ENCODE measurements around the gene IL1RAPL1.

IL1RAPL1 gene

DNA sequence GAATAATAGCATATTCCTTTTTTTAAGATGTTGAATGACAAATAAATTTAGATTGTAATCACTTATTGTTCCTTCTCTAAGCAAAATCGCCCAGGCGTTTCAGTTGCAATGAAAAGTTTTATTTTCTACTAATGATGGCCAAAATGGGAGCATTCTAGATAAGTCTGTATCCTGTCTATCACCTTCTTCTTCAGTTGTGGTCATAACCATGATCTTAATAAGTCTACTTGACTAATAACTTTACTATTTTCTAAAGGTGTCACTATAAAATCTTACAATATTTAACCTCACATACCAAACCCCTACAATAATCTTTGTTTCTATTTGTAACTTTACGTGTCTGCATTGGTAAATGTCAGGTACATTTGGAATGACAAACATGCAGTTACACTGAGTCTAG, 904.4 kb downstream of the IL1RAPL1 start:
- no peak overlapping the region for H3K4me3 ChIP-seq (ENCODE audit: low read depth, low read length)
- no peak for DNase-seq (ENCODE audit: low read depth)
- TF ChIP-seq CTCF (IDR thresholded peaks at IDR 0.05; ENCODE audit: low read depth, low read length) (no peak), MAX (IDR thresholded peaks at IDR 0.05; ENCODE audit: low read depth, low read length) (no peak), POLR2A (IDR thresholded peaks at IDR 0.05; ENCODE audit: extremely low read depth, insufficient read length) (no peak), MYC (IDR thresholded peaks at IDR 0.05; ENCODE audit: low read depth, low read length) (no peak)

DNA sequence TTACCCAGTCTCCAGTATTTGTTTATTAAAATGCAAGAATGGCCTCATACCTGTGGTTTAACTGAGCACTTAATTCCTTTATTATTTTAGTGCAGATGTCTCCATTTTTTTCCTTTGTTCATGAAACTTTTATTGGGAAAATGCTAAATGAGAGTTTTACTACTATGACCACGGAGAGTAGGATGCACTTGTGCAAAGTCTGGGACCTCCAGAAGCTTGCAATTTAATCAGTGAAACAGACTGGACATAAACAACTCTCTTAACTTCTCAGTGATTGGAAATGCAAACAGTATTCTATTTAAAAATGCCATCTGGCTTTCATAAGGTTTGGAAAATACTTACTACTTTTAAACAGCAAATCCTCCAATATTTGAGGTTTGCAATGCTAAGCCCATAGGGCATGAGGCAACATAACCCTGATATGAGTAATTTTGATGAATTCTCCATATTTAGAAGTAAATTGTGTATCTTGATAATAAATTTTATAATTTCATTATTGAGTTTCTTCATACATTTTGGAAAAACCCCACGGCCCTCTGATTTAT, 909.5 kb downstream of the IL1RAPL1 start:
- TF ChIP-seq MYC (IDR thresholded peaks at IDR 0.05; ENCODE audit: low read depth, low read length) (no peak), MAX (IDR thresholded peaks at IDR 0.05; ENCODE audit: low read depth, low read length) (no peak), CTCF (IDR thresholded peaks at IDR 0.05; ENCODE audit: low read depth, low read length) (no peak), POLR2A (IDR thresholded peaks at IDR 0.05; ENCODE audit: extremely low read depth, insufficient read length) (no peak)
- no peak for DNase-seq (ENCODE audit: low read depth)
- no peak overlapping the region for H3K4me3 ChIP-seq (ENCODE audit: low read depth, low read length)

- DNase-seq (ENCODE audit: low read depth): no peak
- H3K4me3 ChIP-seq (ENCODE audit: low read depth, low read length): no peak overlapping the region
- TF ChIP-seq CTCF (IDR thresholded peaks at IDR 0.05; ENCODE audit: low read depth, low read length) (no peak), POLR2A (IDR thresholded peaks at IDR 0.05; ENCODE audit: extremely low read depth, insufficient read length) (no peak), MYC (IDR thresholded peaks at IDR 0.05; ENCODE audit: low read depth, low read length) (no peak), MAX (IDR thresholded peaks at IDR 0.05; ENCODE audit: low read depth, low read length) (no peak)
Observed at GRCh38 chrX:29506729-29507128, 919.5 kb downstream of the IL1RAPL1 start.

DNA sequence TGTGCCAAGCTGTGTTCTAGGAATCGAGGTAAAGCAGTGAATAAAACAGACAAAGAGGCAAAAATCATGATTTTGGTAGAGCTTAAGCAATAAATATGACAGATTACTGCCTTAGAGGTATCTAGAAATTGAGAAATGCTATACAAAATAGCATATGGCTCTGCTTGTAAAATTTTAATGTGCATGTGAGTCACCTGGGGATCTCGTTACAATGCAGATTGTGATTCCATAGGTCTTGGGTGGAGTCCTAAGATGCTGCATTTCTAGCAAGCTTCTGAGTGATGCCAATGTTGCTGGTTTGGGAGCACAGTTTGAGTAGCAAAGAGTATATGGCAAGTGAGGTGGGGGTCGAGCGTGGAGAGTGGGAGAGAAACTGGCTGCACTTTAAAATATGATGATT, 930.9 kb downstream of the IL1RAPL1 start:
- H3K4me3 ChIP-seq (ENCODE audit: low read depth, low read length): no peak overlapping the region
- no peak for TF ChIP-seq MAX (IDR thresholded peaks at IDR 0.05; ENCODE audit: low read depth, low read length)
- TF ChIP-seq CTCF (IDR thresholded peaks at IDR 0.05; ENCODE audit: low read depth, low read length): no peak
- no peak for DNase-seq (ENCODE audit: low read depth)

DNA sequence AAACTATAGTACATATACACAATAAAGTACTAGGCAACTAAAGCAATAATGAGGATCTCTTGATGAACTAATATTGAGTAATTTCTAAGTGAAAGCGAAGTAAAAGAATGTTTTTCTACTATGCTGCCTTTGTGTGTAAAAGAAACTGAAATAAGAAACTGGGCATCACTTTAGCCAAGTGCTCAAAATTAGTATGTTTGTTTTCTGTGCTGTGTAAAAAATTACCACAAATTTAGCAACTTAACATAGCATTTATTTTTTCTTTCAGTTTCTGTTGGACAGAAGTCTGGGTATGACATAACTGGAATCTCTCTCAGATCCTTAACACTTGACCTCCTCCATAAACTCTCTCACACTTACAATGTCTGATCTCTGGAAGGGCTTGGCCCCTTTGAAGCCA, 941.0 kb downstream of the IL1RAPL1 start:
- H3K4me3 ChIP-seq (ENCODE audit: low read depth, low read length): no peak overlapping the region
- TF ChIP-seq MAX (IDR thresholded peaks at IDR 0.05; ENCODE audit: low read depth, low read length) (no peak), MYC (IDR thresholded peaks at IDR 0.05; ENCODE audit: low read depth, low read length) (no peak), CTCF (IDR thresholded peaks at IDR 0.05; ENCODE audit: low read depth, low read length) (no peak), POLR2A (IDR thresholded peaks at IDR 0.05; ENCODE audit: extremely low read depth, insufficient read length) (no peak)
- DNase-seq (ENCODE audit: low read depth): no peak

GRCh38 chrX:29530501-29530900, 943.3 kb downstream of the IL1RAPL1 start:
- TF ChIP-seq MAX (IDR thresholded peaks at IDR 0.05; ENCODE audit: low read depth, low read length): no peak
- no peak for TF ChIP-seq CTCF (IDR thresholded peaks at IDR 0.05; ENCODE audit: low read depth, low read length)
- no peak for TF ChIP-seq POLR2A (IDR thresholded peaks at IDR 0.05; ENCODE audit: extremely low read depth, insufficient read length)
- no peak for TF ChIP-seq MYC (IDR thresholded peaks at IDR 0.05; ENCODE audit: low read depth, low read length)
- H3K4me3 ChIP-seq (ENCODE audit: low read depth, low read length): no peak overlapping the region
- no peak for DNase-seq (ENCODE audit: low read depth)

Measured in NB4 (cell line).